ENCODE results near the gene CD276. TPM values are rescaled to one million over a fixed set of nuclear protein-coding genes. Genes with fewer than 3 reads are reported as not detected.

Gene CD276
- total RNA-seq, 1 donor from 2014 or later = 78.1 TPM

DNA sequence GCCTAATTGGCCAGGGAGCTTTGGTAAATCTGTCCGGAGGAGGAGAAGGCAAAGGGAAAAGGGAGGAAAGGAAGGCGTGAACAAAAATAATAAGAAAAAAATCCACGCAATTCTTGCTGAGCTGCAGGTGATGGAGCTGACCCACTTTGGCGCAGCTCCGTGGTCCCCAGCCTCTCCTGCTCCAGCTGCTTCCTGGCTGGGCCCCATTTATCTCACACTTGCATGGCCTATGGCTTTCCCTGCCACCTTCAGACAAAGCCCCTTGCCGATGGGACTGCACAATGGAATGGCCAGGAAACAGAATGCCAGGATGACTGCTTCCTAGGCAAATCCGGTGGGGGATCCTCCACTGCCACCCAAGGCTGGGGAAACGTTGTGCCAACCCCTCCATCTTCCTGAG lies 62.1 kb downstream of the CD276 start:
- no peaks in the 10 kb centered on the region for H3K9me3 ChIP-seq
- no peak overlapping the region for H3K4me3 ChIP-seq
- TF ChIP-seq POLR2AphosphoS5 (IDR thresholded peaks at IDR 0.05; ENCODE audit: insufficient read depth in 1 of 2, low read depth in 1 of 2) = no peak
- H3K36me3 ChIP-seq = no peaks in the 10 kb centered on the region
- DNase-seq (ENCODE audit: extremely low spot score in 2 of 2) = no peak
- intact Hi-C loops (cut with DNase I) = no loop called here
- peaks cover 24% of the 10 kb centered on the region for H3K4me1 ChIP-seq
- H3K27me3 ChIP-seq = no peaks in the 10 kb centered on the region
- H3K27ac ChIP-seq = no peak overlapping the region

DNA sequence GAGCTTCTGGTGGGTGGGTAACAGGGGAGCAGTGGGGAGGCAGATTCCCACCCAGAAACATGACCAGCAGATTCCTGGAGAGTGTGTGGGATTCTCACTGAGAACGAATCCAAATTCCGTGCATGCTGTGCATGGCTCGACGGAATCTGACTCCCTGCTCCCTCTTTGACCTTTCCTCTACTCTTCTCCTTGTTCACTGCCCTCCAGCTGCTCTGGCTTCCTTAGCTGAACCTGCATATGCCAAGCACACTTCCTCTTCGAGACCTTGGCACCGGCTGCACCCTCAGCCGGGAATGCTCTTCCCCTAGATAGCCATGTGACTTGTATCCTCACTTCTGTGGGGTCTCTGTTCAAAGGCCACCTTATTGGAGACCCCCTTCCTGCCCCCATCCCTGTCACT lies 62.7 kb downstream of the CD276 start:
- H3K9me3 ChIP-seq = no peaks in the 10 kb centered on the region
- H3K36me3 ChIP-seq = no peaks in the 10 kb centered on the region
- no peak overlapping the region for H3K27ac ChIP-seq
- H3K27me3 ChIP-seq = no peaks in the 10 kb centered on the region
- intact Hi-C loops (cut with DNase I) = no loop called here
- H3K4me1 ChIP-seq = peaks cover 24% of the 10 kb centered on the region
- DNase-seq (ENCODE audit: extremely low spot score in 2 of 2) = no peak
- no peak for TF ChIP-seq POLR2A (IDR thresholded peaks at IDR 0.05)
- no peak for TF ChIP-seq POLR2AphosphoS5 (IDR thresholded peaks at IDR 0.05; ENCODE audit: insufficient read depth in 1 of 2, low read depth in 1 of 2)
- TF ChIP-seq, protein P1, sequence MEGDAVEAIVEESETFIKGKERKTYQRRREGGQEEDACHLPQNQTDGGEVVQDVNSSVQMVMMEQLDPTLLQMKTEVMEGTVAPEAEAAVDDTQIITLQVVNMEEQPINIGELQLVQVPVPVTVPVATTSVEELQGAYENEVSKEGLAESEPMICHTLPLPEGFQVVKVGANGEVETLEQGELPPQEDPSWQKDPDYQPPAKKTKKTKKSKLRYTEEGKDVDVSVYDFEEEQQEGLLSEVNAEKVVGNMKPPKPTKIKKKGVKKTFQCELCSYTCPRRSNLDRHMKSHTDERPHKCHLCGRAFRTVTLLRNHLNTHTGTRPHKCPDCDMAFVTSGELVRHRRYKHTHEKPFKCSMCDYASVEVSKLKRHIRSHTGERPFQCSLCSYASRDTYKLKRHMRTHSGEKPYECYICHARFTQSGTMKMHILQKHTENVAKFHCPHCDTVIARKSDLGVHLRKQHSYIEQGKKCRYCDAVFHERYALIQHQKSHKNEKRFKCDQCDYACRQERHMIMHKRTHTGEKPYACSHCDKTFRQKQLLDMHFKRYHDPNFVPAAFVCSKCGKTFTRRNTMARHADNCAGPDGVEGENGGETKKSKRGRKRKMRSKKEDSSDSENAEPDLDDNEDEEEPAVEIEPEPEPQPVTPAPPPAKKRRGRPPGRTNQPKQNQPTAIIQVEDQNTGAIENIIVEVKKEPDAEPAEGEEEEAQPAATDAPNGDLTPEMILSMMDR (IDR thresholded peaks at IDR 0.05) = no peak
- H3K4me3 ChIP-seq = no peak overlapping the region

DNA sequence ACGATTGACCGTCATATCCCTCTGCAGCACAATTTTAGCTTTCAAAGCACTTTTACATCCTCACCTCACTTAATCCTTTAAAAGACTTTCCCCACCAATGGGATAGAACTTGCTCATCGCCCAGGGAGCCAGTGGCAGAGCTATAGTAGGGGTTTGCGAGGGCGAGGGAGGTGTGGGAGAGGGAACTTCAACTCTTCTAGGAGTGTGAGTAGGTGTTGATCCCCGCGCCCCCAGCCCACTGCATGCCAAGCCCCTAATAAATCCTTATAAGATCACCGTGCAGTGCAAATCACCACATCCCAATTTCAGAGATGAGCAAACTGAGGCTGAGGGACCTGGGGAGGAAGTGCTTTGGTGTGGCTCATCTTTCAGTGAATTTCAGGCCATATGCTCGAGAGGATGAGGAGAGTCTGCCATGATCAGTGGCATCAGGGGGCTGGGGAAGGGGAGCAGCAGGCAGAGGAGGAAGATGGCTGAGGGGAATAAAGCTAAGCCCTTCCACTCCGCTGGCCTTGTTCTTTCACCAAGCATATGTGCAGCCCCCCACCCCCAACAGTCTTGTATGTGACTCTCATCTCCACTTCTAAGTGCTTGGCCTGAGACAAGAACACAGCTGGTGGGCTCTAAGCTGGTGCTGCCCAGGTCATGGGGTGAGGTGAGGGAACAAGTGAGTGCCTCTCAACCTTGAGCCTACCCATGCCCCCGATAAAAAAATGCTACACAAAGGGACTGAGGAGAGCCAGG lies 63.8 kb downstream of the CD276 start:
- Histone ChIP-seq H3K27ac (no peak overlapping the region), H3K36me3 (no peaks in the 10 kb centered on the region), H3K9me3 (no peaks in the 10 kb centered on the region), H3K4me3 (no peak overlapping the region), H3K4me1 (peaks cover 23% of the 10 kb centered on the region), H3K27me3 (no peaks in the 10 kb centered on the region)
- TF ChIP-seq POLR2AphosphoS5 (IDR thresholded peaks at IDR 0.05; ENCODE audit: insufficient read depth in 1 of 2, low read depth in 1 of 2) = no peak
- TF ChIP-seq, protein P1 (IDR thresholded peaks at IDR 0.05) = no peak
- TF ChIP-seq POLR2A (IDR thresholded peaks at IDR 0.05) = no peak
- DNase-seq (ENCODE audit: extremely low spot score in 2 of 2) = no peak
- intact Hi-C loops (cut with DNase I) = no loop called here

DNA sequence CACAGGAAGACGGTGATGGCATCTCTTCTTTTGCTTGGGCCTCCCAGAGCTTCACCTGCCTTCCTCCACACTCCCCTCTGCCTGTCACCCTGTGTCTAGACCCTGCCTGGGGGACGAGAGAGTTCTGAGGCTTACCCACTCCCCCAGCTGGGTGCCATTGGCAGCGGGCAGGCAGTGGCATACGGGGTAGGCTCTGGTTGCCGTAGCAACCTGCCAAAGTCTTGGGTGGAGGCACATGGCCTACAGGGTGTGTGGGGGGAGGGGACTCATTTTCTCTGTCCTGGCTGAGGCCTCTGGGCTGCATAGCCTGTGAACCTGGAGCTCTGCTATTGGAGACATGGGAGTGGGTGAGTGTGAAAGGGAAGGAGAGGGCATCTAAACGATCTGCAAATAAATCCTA lies 64.5 kb downstream of the CD276 start:
- no peak overlapping the region for H3K4me3 ChIP-seq
- H3K4me1 ChIP-seq = peaks cover 25% of the 10 kb centered on the region
- TF ChIP-seq POLR2AphosphoS5 (IDR thresholded peaks at IDR 0.05; ENCODE audit: insufficient read depth in 1 of 2, low read depth in 1 of 2) (no peak), POLR2A (IDR thresholded peaks at IDR 0.05) (no peak)
- TF ChIP-seq, protein P1 (IDR thresholded peaks at IDR 0.05) = no peak
- no peaks in the 10 kb centered on the region for H3K36me3 ChIP-seq
- H3K27ac ChIP-seq = no peak overlapping the region
- intact Hi-C loops (cut with DNase I) = no loop called here
- H3K27me3 ChIP-seq = no peaks in the 10 kb centered on the region
- no peaks in the 10 kb centered on the region for H3K9me3 ChIP-seq
- DNase-seq (ENCODE audit: extremely low spot score in 2 of 2) = no peak

DNA sequence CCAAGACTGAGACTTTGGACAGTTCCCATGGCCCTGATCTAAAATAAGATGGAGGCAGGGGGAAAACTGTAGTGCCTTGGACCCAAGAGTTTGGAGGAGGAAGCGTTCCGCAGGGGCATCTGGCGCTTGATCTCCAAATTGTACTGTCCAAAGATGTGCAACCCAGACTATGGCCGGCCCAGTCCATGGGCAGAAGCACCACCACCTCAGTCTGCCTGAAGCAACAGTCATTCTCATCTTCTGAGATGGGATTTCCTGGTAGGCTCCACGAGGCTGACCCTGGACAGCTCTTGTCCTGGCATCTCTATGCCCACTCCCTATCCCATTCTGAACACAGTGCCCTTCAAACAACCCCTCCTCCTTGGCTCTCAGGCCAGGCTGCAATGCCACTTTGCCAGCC lies 65.3 kb downstream of the CD276 start:
- DNase-seq (ENCODE audit: extremely low spot score in 2 of 2) = no peak
- no peaks in the 10 kb centered on the region for H3K27me3 ChIP-seq
- no peak overlapping the region for H3K4me3 ChIP-seq
- TF ChIP-seq, protein P1 (IDR thresholded peaks at IDR 0.05) = no peak
- TF ChIP-seq POLR2A (IDR thresholded peaks at IDR 0.05) = no peak
- TF ChIP-seq POLR2AphosphoS5 (IDR thresholded peaks at IDR 0.05; ENCODE audit: insufficient read depth in 1 of 2, low read depth in 1 of 2) = no peak
- no peaks in the 10 kb centered on the region for H3K9me3 ChIP-seq
- intact Hi-C loops (cut with DNase I) = no loop called here
- no peak overlapping the region for H3K27ac ChIP-seq
- peaks cover 32% of the 10 kb centered on the region for H3K4me1 ChIP-seq
- no peaks in the 10 kb centered on the region for H3K36me3 ChIP-seq
